OCI-LY7 (cell line): Measurements from ENCODE around the gene SPON1.

Source experiments
- EZH2phosphoT487 ChIP-seq: fragments of 200-600 bp; sonication (generic); IDR thresholded peaks from 2 replicates; pipeline ENCODE4 v1.6.1; 2018; ENCODE audit warnings: low read depth, borderline replicate concordance, mild to moderate bottlenecking, mixed run types, antibody characterized with exemption, low read length, moderate library complexity, mixed read lengths
- TF ChIP-seq, protein P1 (sequence below): fragments of 200-600 bp; sonication (generic); conservative IDR thresholded peaks from 2 replicates; pipeline ENCODE4 v1.5.1; 2014; ENCODE audit warnings: mild to moderate bottlenecking, antibody characterized with exemption, low read length, moderate library complexity, mixed read lengths

DNA sequence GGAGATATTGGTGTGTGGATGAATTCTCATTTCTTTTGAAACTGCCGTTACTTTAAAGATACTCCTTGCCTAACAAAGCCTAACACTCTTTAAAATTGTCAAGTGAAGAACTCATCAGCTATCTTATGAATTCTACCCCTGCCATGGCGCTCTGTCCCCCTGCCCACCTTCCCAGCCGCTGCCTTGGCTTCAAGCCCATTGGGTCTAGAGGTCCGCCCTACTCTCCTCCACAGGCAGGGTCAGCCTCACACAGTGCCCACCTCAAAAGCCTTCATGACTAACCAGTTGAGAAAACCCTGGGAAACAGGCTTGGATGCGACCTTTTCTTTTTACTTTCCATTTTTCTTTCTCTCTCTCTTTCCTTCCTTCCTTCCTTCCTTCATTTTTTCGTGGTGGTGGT lies 267.9 kb downstream of the SPON1 start:
- TF ChIP-seq, protein P1, sequence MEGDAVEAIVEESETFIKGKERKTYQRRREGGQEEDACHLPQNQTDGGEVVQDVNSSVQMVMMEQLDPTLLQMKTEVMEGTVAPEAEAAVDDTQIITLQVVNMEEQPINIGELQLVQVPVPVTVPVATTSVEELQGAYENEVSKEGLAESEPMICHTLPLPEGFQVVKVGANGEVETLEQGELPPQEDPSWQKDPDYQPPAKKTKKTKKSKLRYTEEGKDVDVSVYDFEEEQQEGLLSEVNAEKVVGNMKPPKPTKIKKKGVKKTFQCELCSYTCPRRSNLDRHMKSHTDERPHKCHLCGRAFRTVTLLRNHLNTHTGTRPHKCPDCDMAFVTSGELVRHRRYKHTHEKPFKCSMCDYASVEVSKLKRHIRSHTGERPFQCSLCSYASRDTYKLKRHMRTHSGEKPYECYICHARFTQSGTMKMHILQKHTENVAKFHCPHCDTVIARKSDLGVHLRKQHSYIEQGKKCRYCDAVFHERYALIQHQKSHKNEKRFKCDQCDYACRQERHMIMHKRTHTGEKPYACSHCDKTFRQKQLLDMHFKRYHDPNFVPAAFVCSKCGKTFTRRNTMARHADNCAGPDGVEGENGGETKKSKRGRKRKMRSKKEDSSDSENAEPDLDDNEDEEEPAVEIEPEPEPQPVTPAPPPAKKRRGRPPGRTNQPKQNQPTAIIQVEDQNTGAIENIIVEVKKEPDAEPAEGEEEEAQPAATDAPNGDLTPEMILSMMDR = no peak
- TF ChIP-seq EZH2phosphoT487 = no peak
